NCI-H1436 treated with DMSO at 0.1 percent for 48 hours (cell line): ENCODE results near the gene SLC6A11.

Experiments used
- DNase-seq: peaks from one replicate; lab custom pipeline; 2025; lab: John Stamatoyannopoulos, UW

The SLC6A11 gene

GRCh38 chr3:10954740-10955139 is 138.7 kb downstream of the SLC6A11 start:
- DNase-seq: no peak

DNA sequence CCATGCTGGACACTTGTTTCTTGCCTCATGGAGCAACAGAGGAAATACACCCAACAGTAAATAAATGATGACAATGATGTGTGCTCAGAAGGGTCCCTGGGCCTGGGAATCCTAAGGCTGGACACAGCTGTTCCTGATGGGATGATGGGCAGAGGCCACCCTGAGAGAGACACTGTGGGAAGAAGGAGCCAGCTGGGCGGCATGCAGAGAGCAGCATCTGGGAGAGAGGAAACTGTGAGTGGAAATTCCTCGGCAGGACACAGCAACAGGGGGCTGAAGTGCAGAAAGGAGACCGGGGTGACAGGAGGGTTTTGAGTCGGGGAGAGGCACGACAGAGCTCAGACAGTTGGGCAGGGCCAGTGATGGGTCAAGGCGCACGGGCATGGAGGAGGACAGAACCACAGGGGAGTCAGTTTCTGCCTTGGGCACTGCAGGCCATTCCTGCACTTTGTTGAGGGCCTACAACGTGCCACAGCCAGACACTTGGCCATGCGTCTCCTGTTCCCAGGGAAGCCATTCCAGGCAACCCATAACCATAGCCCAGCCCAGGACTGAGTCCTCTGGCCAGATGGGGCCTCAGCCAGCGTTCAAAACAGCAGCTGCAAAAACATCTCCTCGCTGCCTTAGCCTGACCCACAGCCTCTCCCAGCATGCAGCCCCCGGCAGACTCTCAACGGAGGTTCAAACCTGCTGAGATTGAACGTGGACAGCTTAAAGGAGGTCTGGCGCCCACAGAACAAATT is 139.9 kb downstream of the SLC6A11 start:
- DNase-seq: no peak

- no peak for DNase-seq
Measured at GRCh38 chr3:10956531-10956930, 140.5 kb downstream of the SLC6A11 start.

GRCh38 chr3:10956986-10957385 is 141.0 kb downstream of the SLC6A11 start:
- DNase-seq: no peak

GRCh38 chr3:10957976-10958749 is 142.1 kb downstream of the SLC6A11 start:
- no peak for DNase-seq

GRCh38 chr3:10960255-10960654 is 144.2 kb downstream of the SLC6A11 start:
- no peak for DNase-seq

GRCh38 chr3:10961921-10962320 is 145.9 kb downstream of the SLC6A11 start:
- no peak for DNase-seq

DNA sequence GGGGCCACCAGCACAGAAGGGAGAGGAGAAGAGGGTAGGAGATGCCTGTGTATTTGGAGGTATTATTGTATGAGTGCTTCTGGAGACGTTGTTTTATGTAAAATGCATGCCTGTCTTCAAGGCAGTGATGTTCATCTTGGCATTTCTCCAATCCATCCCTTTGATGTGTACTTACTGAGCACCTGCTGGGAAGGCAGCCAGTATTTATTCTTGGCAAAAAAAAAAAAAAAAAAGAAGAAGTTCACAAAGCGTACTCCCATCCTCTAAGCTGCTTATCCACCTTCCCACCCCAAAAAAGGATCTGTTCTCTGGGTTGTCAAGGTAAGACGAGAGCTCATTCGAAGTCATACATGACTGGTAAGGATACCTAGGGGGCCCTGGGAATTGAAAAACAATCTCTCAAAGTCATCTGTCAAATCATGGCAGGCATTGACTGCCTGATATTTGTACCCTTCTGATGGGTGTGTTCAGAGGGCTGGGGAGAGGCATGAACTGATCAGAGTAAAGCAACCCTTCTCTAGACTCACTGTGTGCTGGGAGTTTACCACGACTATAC is 146.5 kb downstream of the SLC6A11 start:
- DNase-seq: no peak

DNA sequence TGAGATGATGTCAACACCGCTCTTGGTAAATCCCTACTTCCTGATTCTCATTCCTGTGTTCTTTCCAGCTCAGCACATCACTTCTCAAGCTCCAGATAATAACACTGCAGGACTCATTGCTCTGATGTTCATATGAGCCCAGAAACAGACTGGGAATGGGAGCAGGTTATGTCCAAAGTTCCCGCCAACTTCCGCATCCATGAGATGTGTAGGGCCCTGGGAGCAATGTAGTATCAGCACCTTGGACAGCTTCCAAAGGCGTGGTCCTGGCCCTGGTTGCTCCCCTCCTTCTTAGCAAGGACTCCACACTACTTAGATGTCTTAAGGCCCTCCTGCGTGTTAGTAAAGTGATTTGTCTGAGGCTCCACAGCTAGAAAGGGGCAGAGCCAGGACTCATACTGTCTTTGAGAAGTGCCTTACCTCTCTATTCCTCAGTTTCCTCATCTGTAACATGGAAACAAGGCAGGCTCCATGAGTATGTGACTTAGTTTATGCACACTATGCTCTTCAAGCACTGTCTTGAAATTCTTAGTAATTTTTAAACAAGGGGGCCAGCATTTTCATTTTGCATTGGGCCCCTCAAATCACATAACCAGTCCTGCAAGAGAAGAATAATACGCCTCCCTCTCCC is 148.6 kb downstream of the SLC6A11 start:
- DNase-seq: no peak

GRCh38 chr3:10968401-10968800 is 152.4 kb downstream of the SLC6A11 start:
- DNase-seq: no peak

DNA sequence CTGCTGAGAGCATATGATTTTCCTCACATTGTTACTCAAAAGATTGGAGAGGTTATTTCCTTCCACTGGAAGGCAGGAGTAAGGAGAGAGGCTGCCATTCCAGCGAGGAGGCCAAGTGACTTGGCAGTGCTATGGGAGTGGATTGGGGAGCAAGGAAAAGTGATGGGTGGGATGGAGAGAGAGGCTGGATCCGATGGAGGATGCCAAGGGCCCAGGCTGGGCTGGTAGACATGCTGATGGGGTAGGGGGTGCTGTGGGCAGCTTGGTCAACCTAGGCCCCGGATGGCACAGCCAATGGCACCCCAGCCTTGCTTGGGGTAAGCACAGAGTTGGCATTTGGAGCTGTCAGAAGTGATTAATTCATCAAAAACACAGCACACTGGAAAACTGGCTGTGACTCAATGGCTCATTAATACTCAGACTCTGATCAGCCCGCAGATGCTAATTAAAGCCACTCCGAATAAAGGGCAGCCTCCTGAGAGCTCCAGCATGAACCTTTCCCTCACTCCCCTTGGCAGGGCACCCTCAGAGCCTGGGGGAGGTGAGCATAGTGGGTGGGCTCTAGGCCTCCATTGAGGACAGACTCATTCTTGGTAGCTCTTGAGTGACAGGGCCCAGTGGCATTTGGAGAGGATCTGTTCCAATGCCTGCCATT is 154.4 kb downstream of the SLC6A11 start:
- no peak for DNase-seq

GRCh38 chr3:10972072-10972782 is 156.2 kb downstream of the SLC6A11 start:
- DNase-seq: no peak

GRCh38 chr3:10973046-10973595 is 157.1 kb downstream of the SLC6A11 start:
- no peak for DNase-seq

GRCh38 chr3:10974131-10974530 is 158.1 kb downstream of the SLC6A11 start:
- no peak for DNase-seq

DNA sequence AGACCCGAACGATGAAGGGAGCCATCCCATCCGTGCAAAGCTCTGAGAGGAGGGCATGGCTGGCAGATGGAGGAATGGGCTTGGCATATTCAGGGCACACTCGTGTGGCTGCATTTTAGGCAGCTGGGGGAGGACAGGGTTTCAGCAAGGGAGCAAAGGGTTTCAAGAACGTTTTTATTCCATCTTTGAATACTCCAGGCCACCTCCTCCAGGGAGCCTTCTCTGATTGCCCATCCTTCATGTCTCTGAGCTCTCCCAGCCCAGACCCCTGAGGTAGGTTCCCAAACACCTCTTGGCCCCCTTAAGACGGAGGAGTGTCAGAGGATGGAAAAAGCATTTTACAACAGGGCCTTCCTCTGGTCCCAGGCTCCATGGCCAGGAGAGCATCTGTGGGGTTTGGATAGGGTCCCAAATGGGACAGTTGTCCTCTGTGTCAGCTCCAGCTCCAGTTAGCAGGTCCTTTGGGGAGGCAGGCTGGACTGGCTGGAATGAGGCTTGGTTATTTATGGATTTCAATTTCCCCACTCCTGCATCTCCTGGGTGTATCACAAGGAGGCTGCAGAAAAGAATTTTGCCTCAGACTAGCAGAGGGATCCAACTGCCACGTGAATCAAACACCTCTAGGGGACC is 158.8 kb downstream of the SLC6A11 start:
- DNase-seq: no peak

GRCh38 chr3:10975695-10976234 is 159.7 kb downstream of the SLC6A11 start:
- DNase-seq: no peak

DNA sequence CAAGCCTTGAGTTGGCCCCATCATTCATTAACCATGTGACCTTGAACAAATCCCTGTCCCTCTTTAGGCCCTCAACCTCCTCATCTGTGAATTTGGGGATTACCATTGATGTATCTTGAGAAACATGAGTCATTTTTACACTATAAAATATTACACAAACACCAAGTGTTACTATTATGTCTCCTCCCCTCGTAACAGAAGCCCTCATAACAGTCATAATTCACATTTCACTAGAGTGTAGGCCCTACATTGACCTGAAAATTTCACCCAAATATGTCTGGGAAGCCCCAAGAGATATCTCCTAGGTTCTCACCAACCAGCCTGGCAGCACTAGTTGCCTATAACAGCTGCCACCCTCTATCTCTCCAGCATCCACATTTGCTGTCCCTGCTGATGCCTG is 160.7 kb downstream of the SLC6A11 start:
- DNase-seq: no peak

DNA sequence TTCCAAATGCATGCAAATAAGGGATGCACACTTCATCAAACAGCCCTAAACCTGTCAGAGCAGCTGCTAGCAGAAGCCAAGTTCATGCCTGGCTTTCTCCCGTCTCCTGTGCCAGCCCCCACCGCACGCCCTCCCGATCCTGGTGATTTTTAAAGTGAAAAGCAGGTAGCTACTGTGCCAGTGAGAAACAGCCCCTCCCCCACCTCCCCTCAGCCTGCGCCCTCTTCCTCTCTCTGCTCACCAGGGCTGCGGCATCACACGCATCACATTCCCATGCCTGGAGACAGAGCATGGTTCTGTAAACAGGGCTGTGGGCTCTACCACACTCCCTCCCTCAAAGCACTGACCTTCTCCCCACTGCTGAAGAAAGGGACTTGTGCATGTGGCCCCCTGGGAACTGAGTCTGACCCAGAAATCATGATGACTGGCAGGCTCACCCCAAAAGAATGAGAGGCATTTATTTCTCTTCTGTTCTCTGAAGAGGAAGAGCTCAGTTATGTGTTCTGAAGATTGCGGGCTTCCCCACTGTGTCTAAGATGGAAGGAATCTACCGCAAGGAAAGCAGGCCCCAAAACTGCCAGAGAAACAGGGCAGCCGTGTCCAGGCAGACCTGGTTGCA is 162.0 kb downstream of the SLC6A11 start:
- no peak for DNase-seq

- no peak for DNase-seq
Measured at GRCh38 chr3:10978956-10979355, 162.9 kb downstream of the SLC6A11 start.

- DNase-seq: no peak
Measured at GRCh38 chr3:10980312-10980711, 164.3 kb downstream of the SLC6A11 start.
